ENCODE measurements around the gene RERE.
"Not testable (repeated sequence)": the region's sequence is repeated elsewhere in the genome, so short reads cannot be mapped to it uniquely, and the experiment has no call there.

RERE gene

GRCh38 chr1:8807004-8807403 is 10.4 kb downstream of the RERE start:
- DNase-seq (ENCODE audit: low read depth in 2 of 2), result no peak

- no peak for DNase-seq (ENCODE audit: low read depth in 2 of 2)
These were observed 17.0 kb downstream of the RERE start for GRCh38 chr1:8800416-8800815.

- DNase-seq (ENCODE audit: low read depth in 2 of 2), result no peak
These were observed 20.2 kb downstream of the RERE start for GRCh38 chr1:8797216-8797615.

GRCh38 chr1:8796812-8797211 is 20.6 kb downstream of the RERE start:
- DNase-seq (ENCODE audit: low read depth in 2 of 2), result no peak

GRCh38 chr1:8794605-8795004 is 22.8 kb downstream of the RERE start:
- DNase-seq (ENCODE audit: low read depth in 2 of 2), result no peak

GRCh38 chr1:8791819-8792218 is 25.6 kb downstream of the RERE start:
- no peak for DNase-seq (ENCODE audit: low read depth in 2 of 2)

GRCh38 chr1:8790987-8791386 is 26.5 kb downstream of the RERE start:
- no peak for DNase-seq (ENCODE audit: low read depth in 2 of 2)

GRCh38 chr1:8790478-8790877 is 27.0 kb downstream of the RERE start:
- no peak for DNase-seq (ENCODE audit: low read depth in 2 of 2)

GRCh38 chr1:8789314-8790214 is 27.9 kb downstream of the RERE start:
- no peak for DNase-seq (ENCODE audit: low read depth in 2 of 2)

GRCh38 chr1:8787218-8787617 is 30.2 kb downstream of the RERE start:
- no peak for DNase-seq (ENCODE audit: low read depth in 2 of 2)

GRCh38 chr1:8786204-8786603 is 31.2 kb downstream of the RERE start:
- not testable (repeated sequence) for DNase-seq (ENCODE audit: low read depth in 2 of 2)

- DNase-seq (ENCODE audit: low read depth in 2 of 2), result no peak
These were observed 34.5 kb downstream of the RERE start for GRCh38 chr1:8782955-8783354.

GRCh38 chr1:8782001-8782620 is 35.3 kb downstream of the RERE start:
- no peak for DNase-seq (ENCODE audit: low read depth in 2 of 2)

- DNase-seq (ENCODE audit: low read depth in 2 of 2), result no peak
These were observed 37.0 kb downstream of the RERE start for GRCh38 chr1:8780405-8780804.

- DNase-seq (ENCODE audit: low read depth in 2 of 2), result no peak
These were observed 39.6 kb downstream of the RERE start for GRCh38 chr1:8777867-8778266.

- no peak for DNase-seq (ENCODE audit: low read depth in 2 of 2)
These were observed 41.3 kb downstream of the RERE start for GRCh38 chr1:8776104-8776503.

- DNase-seq (ENCODE audit: low read depth in 2 of 2), result no peak
These were observed 50.4 kb downstream of the RERE start for GRCh38 chr1:8767006-8767405.

GRCh38 chr1:8765198-8765597 is 52.2 kb downstream of the RERE start:
- DNase-seq (ENCODE audit: low read depth in 2 of 2), result no peak

- no peak for DNase-seq (ENCODE audit: low read depth in 2 of 2)
These were observed 53.0 kb downstream of the RERE start for GRCh38 chr1:8764293-8764937.

- no peak for DNase-seq (ENCODE audit: low read depth in 2 of 2)
These were observed 53.6 kb downstream of the RERE start for GRCh38 chr1:8763888-8764287.

GRCh38 chr1:8754993-8755392 is 62.4 kb downstream of the RERE start:
- DNase-seq (ENCODE audit: low read depth in 2 of 2), result no peak

- DNase-seq (ENCODE audit: low read depth in 2 of 2), result no peak
These were observed 63.2 kb downstream of the RERE start for GRCh38 chr1:8754247-8754650.

- no peak for DNase-seq (ENCODE audit: low read depth in 2 of 2)
These were observed 63.7 kb downstream of the RERE start for GRCh38 chr1:8753736-8754135.
